Astrocyte of the cerebellum (primary cell): ENCODE measurements around the gene XPR1.
"Not testable (repeated sequence)": the region's sequence is repeated elsewhere in the genome, so short reads cannot be mapped to it uniquely, and the experiment has no call there.

Experiments
- DNase-seq: peaks from one replicate; pipeline ENCODE4 v3.0.0-alpha.2; 2011; ENCODE audit warnings: low read depth
- H3K4me3 ChIP-seq: 2 replicates; pipeline ENCODE4 v1.5.1; 2011; ENCODE audit warnings: mild to moderate bottlenecking, low read depth, low read length, moderate library complexity
- in situ Hi-C: cut with HindIII; loops from 2 replicates; pipeline ENCODE4 v1.10.0; 2017; ENCODE audit warnings: low sequenced_read_pairs
- TF ChIP-seq, protein P1 (sequence below): IDR thresholded peaks from 2 replicates; pipeline ENCODE4 v1.5.1; 2012; ENCODE audit warnings: low read length, low read depth, moderate library complexity, mild to moderate bottlenecking; ENCODE audit errors: missing control alignments

The XPR1 gene

DNA sequence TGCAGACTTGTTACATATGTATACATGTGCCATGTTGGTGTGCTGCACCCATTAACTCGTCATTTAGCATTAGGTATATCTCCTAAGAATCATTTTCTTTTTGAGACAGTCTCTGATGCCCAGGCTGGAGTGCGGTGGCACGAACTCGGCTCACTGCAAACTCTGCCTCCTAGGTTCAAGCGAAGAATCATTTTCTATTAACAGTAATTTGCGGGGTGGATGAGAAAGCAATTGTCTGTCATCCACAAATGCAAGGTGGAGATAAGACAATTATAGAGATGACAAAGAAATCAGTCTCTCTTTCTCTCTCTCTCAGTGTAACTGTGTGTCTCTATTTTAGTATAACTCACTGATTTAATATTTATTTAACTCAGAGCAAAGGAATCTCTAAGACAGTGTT, 149.9 kb downstream of the XPR1 start:
- TF ChIP-seq, protein P1, sequence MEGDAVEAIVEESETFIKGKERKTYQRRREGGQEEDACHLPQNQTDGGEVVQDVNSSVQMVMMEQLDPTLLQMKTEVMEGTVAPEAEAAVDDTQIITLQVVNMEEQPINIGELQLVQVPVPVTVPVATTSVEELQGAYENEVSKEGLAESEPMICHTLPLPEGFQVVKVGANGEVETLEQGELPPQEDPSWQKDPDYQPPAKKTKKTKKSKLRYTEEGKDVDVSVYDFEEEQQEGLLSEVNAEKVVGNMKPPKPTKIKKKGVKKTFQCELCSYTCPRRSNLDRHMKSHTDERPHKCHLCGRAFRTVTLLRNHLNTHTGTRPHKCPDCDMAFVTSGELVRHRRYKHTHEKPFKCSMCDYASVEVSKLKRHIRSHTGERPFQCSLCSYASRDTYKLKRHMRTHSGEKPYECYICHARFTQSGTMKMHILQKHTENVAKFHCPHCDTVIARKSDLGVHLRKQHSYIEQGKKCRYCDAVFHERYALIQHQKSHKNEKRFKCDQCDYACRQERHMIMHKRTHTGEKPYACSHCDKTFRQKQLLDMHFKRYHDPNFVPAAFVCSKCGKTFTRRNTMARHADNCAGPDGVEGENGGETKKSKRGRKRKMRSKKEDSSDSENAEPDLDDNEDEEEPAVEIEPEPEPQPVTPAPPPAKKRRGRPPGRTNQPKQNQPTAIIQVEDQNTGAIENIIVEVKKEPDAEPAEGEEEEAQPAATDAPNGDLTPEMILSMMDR, result no peak
- no peak for DNase-seq
- in situ Hi-C loops, result no loop called here
- H3K4me3 ChIP-seq, result no peak overlapping the region

DNA sequence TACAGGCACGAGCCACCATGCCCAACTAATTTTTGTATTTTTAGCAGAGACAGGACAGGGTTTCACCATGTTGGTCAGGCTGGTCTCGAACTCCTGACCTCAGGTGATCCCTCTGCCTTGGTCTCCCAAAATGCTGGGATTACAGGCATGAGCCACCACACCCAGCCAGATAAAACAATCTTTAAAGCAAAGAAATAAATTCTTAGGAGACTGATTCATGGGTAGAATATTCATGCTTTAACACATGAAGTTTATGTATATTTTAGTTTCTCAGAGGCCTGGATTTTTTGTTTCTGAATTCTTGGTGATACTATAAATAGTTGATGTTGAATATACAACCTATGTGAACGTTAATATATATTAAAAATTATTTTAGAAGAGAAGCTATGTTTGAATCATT, 153.5 kb downstream of the XPR1 start:
- in situ Hi-C loops, result loop anchor here (5.0 kb wide), 1 partner anchor 43 kb away; no protein-coding TSS in a partner anchor
- DNase-seq, result no peak
- TF ChIP-seq, protein P1, result no peak
- no peak overlapping the region for H3K4me3 ChIP-seq

DNA sequence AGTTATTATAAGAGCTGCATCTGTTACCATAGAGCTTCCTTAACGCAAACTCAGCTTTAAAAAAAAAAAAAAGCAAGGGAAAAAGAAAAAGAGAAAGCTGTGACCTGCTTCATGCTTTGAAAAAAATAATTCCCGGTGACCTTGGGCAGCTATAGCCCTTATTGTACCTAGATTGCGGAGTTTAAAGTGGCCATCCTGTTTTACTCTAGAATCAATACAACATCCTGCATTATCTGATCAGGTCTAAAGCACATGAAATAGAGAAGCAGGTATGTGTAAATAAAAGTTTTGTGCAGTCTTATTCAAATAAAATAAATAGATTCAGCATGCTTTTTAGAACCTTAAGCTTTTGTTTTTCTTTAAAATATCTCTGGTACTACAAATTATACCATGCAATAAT, 154.1 kb downstream of the XPR1 start:
- H3K4me3 ChIP-seq, result no peak overlapping the region
- in situ Hi-C loops, result loop anchor here (5.0 kb wide), 1 partner anchor 44 kb away; no protein-coding TSS in a partner anchor
- TF ChIP-seq, protein P1, result no peak
- DNase-seq, result no peak

DNA sequence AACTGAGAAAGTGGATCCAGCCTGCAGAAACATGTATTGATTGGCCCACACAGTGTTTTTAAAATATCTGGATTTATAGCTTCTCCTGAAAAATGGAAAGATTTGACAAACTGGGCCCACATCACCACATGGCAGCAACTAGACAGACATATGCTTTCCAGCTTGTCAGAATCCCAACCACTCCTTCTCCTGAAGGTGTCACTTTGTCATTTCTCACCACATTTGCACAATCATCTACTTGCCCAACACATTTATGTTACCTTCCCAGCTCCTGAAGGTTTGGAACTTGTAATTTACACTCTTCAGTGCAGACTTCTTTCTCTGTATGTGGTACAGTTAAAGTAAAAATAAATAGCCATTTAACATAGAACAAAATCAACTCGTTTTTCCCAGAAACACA, 154.8 kb downstream of the XPR1 start:
- TF ChIP-seq, protein P1, result no peak
- no peak for DNase-seq
- in situ Hi-C loops, result loop anchor here (5.0 kb wide), 1 partner anchor 44 kb away; no protein-coding TSS in a partner anchor
- no peak overlapping the region for H3K4me3 ChIP-seq

DNA sequence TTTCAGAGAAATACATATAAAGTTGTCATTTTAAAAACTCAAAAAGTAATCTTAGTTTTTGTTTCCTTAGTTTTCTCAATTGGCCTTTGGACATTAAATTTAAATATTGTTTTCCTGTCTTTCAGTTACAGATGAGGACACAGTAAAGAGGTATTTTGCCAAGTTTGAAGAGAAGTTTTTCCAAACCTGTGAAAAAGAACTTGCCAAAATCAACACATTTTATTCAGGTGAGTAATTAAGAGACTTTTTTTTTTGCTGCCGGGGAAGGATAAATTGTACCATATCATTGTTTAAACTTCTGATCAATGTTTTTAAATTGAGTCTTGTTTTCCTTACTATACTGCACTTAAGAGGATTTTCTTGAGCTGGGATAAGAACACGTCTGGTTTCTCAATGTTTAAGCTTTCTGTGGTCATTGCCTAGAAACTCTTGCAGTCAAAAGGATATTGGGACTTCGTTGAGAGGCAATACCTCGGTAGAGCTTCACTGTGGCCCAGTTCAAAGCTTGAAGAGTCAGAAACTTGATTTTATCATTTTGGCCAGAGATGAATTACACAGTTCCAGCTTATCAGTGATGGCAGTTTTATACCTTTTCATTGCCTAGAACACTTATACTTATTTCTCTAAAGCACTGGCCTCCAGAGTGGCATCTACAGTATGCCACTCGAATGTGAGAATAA, 155.9 kb downstream of the XPR1 start:
- H3K4me3 ChIP-seq, result no peak overlapping the region
- TF ChIP-seq, protein P1, result no peak
- in situ Hi-C loops, result loop anchor here (5.0 kb wide), 1 partner anchor 45 kb away; no protein-coding TSS in a partner anchor
- DNase-seq, result no peak

DNA sequence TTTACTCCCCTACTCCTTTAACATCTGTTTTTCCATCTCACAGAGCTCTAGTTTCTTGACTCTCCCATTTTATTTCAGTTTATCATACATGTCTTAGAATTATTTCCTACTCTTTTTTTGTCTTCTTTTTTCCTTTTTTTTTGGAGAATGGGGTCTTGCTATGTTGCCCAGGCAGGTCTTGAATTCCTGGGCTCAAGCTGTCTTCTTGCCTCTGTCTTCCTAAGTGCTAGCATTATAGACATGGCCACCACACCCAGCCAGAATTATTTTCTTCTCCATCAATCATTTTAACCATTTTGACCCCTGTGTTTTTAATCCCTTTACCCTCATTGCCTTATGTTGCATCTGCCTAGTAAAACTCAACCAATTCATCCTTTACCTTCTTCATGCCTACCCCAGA, 157.6 kb downstream of the XPR1 start:
- no peak overlapping the region for H3K4me3 ChIP-seq
- DNase-seq, result no peak
- in situ Hi-C loops, result loop anchor here (5.0 kb wide), 1 partner anchor 47 kb away; no protein-coding TSS in a partner anchor
- TF ChIP-seq, protein P1, result no peak

DNA sequence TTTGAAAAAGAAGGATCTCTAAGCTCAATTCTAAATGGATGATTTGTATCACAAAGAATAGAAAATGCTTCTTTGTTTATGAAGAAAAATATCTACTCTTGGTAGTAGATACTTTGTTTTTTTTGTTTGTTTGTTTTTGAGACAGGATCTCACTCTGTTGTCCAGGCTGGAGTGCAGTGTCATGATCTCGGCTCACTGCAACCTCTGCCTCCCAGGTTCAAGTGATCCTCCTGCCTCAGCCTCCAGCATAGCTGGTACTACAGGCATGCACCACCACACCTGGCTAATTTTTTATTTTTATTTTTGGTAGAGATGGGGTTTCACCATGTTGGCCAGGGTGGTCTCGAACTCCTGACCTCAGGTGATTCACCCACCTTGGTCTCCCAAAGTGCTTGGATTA, 159.3 kb downstream of the XPR1 start:
- in situ Hi-C loops, H3K4me3 ChIP-seq, DNase-seq: not testable (repeated sequence)
